Lower leg skin (tissue), 4 donors: Measurements from ENCODE around the gene KLHL34. TPM values are rescaled to one million over a fixed set of nuclear protein-coding genes. Genes with fewer than 3 reads are reported as not detected.

Source experiments
- DNase-seq, 2 donors: peaks; one replicate each; pipeline ENCODE4 v3.0.0-alpha.2; 2019; ENCODE audit warnings: low spot score in 2 of 2
- H3K4me3 ChIP-seq: fragments of 200-600 bp; sonication (generic); 2 replicates; pipeline ENCODE4 v1.5.1; 2017; ENCODE audit warnings: mild to moderate bottlenecking, low read depth; ENCODE audit not compliant: poor library complexity, severe bottlenecking
- CTCF ChIP-seq, 3 donors: fragments of 450-650 bp; IDR thresholded peaks; one replicate each; pipeline ENCODE4 v1.5.1; 2016; ENCODE audit warnings: antibody characterized with exemption in 3 of 3, mild to moderate bottlenecking in 3 of 3, moderate library complexity in 2 of 3
- POLR2A ChIP-seq, 2 donors: fragments of 450-650 bp; IDR thresholded peaks; one replicate each; pipeline ENCODE4 v1.6.1; 2016 to 2017; ENCODE audit warnings: antibody characterized with exemption in 2 of 2, mild to moderate bottlenecking in 1 of 2, moderate library complexity in 1 of 2
- WGBS, 2 donors: methylation state at CpG; one replicate each; pipeline ENCODE4 v1.1.5; 2018; 5-methylcytosine and 5-hydroxymethylcytosine counted together
- intact Hi-C: fragments of 100-400 bp; cut with DNase I; formaldehyde crosslinking; loops from one replicate; pipeline ENCODE4 v1.15.0; 2023; ENCODE audit warnings: low total_unique reads
- total RNA-seq, 4 donors: library from RNA; depleted of rRNA; stranded (reverse); fragments of >200 nt; gene quantifications; one replicate each; pipeline ENCODE4 v1.1.0, GENCODE V29; 2016

The KLHL34 gene
- total RNA-seq, 4 donors from 2014 or later, result 0.23 to 0.59 (median 0.37) TPM

GRCh38 chrX:21645886-21646285 lies 12.2 kb downstream of the KLHL34 start:
- TF ChIP-seq CTCF (IDR thresholded peaks at IDR 0.05), result no peak
- no peak for TF ChIP-seq POLR2A (IDR thresholded peaks at IDR 0.05)
- DNase-seq, result no peak
- H3K4me3 ChIP-seq, result no peak overlapping the region
- 56 to 83% methylated on average over 3 of the region's 3 CpGs for WGBS, 2 donors
- intact Hi-C loops, result no loop called here

- intact Hi-C loops, result no loop called here
- TF ChIP-seq POLR2A (IDR thresholded peaks at IDR 0.05) (no peak), CTCF (IDR thresholded peaks at IDR 0.05) (no peak)
- DNase-seq, result no peak
- no peak overlapping the region for H3K4me3 ChIP-seq
Observed at GRCh38 chrX:21645431-21645830, 12.7 kb downstream of the KLHL34 start.

DNA sequence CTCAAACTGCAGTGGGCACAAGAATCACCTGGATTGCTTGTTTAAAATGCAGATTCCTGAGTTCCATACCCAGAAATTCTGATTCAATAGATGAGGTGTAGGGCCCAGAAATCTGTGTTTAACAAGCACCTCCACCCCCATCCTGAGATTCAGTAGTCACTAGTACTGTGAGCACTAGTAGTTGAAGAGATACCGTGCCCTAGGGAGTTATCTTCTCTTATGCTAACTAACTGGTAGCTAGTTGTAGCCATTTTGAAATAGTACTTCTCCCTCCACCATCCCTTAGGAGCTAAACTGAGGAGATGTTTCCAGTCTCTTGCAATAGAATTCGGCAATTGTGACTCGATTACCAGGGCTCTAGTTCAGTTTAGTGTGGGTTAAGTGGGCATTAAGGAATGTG lies 18.4 kb downstream of the KLHL34 start:
- no peak overlapping the region for H3K4me3 ChIP-seq
- intact Hi-C loops, result no loop called here
- no peak for TF ChIP-seq POLR2A (IDR thresholded peaks at IDR 0.05)
- TF ChIP-seq CTCF (IDR thresholded peaks at IDR 0.05), result no peak
- no peak for DNase-seq
- WGBS, 2 donors, result 82 to 95% methylated on average over 3 of the region's 3 CpGs

DNA sequence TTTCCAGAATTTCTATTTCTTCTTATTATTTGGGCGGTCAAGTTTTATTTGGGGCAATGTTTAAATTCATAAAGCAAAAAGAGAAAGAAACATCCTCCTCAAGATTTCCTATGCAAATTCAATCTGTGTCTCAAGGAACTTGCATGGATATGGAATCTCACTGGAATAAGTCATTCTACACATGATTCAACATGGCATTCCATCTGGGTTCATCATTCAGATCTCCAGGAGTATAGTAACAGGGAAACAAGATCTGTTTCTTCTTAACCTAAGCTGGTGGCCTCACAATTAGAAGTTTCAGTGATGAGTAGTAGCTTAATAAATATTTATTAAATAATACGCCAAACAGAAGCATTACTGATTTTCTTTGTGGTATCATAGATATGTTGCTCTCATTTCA lies 19.8 kb downstream of the KLHL34 start:
- WGBS, 2 donors, result 91 to 95% methylated on average over 2 of the region's 2 CpGs
- DNase-seq, result no peak
- H3K4me3 ChIP-seq, result no peak overlapping the region
- intact Hi-C loops, result no loop called here
- no peak for TF ChIP-seq CTCF (IDR thresholded peaks at IDR 0.05)
- TF ChIP-seq POLR2A (IDR thresholded peaks at IDR 0.05), result no peak

DNA sequence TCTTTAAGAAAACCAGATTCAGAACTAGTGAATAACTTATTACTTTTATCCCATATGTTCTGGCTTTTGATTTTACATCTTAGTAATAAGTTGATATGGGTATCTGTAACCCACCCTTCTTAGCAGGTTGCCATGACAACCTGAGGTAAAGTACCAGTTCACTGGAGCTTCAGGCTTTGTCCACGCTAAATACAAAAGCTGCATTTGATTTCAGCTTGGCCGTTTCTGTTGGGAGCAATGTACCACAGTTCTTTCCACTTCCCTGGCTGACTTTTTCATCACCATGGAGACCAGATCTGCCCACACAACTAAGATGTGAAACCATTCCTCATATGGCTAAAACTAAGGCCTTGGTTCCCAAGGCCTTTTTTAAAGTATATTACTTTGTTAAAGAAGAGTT lies 26.1 kb downstream of the KLHL34 start:
- no peak for DNase-seq
- TF ChIP-seq CTCF (IDR thresholded peaks at IDR 0.05) (no peak), POLR2A (IDR thresholded peaks at IDR 0.05) (no peak)
- H3K4me3 ChIP-seq, result no peak overlapping the region
- 41 to 56% methylated on average over 2 of the region's 2 CpGs for WGBS, 2 donors
- intact Hi-C loops, result no loop called here

DNA sequence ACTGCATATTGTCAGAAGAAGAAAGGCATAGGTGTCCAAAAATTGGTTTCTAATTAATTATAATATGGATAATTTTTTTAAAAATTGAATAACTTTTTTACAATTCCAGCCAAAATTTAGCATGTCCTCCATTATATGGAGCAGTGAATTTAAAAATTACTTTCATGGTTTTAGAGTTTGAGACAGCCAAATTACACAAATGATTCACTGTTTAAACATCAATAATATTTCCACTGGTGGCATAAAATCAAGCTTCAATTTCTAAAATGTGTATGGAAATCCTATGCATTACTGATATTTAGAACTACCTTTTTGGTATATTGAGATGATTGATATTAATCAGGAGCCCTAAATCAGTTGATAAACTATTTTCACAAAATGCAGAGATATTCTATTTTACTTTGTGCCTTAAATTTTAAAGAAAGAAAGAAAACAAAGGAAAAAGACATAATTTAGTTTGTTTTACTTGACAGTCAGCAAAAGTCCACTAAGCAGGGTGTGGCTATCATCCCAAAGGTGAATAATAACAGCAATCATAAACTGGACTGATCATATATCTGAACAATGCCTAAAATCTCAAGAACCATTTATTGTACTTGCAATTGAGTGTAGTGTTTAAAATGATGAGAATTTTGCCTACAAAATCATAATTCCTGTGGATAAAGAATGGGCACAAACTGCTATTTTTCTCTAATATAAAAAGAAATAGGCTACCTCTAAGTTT lies 34.2 kb downstream of the KLHL34 start:
- no peak overlapping the region for H3K4me3 ChIP-seq
- intact Hi-C loops, result no loop called here
- TF ChIP-seq POLR2A (IDR thresholded peaks at IDR 0.05), result no peak
- no peak for TF ChIP-seq CTCF (IDR thresholded peaks at IDR 0.05)
- no peak for DNase-seq
